Measurements from ENCODE around the gene TBRG1.
"Not testable (repeated sequence)": the region's sequence is repeated elsewhere in the genome, so short reads cannot be mapped to it uniquely, and the experiment has no call there.

GRCh38 chr11:124602723-124603122 is 19.9 kb upstream of the TBRG1 start:
- not testable (repeated sequence) for TF ChIP-seq CTCF (conservative IDR thresholded peaks at IDR 0.05; ENCODE audit: low read depth in 2 of 2); CREB1 (CRISPR knock-in tag; IDR thresholded peaks at IDR 0.05; ENCODE audit: low read depth); REST (IDR thresholded peaks at IDR 0.05; ENCODE audit: unreplicated experiment); POLR2AphosphoS5 (IDR thresholded peaks at IDR 0.05; ENCODE audit: low read depth); EZH2 (IDR thresholded peaks at IDR 0.05; ENCODE audit: low read depth, unreplicated experiment); ZNF331 (CRISPR knock-in tag; IDR thresholded peaks at IDR 0.05; ENCODE audit: low read depth); EZH2phosphoT487 (IDR thresholded peaks at IDR 0.05; ENCODE audit: unreplicated experiment); JUNB (IDR thresholded peaks at IDR 0.05; ENCODE audit: unreplicated experiment); STAT1 (IDR thresholded peaks at IDR 0.05; ENCODE audit: unreplicated experiment); ETS1 (IDR thresholded peaks at IDR 0.05)

Measured in GM23338 (cell line).